Activated CD8-positive, alpha-beta memory T cell treated with anti-CD3 and anti-CD28 coated beads, Interleukin-2, amount 50 U/mL, for 4 hours (primary cell): ENCODE data around the gene DYRK1B.

Experiments
- DNase-seq: peaks from one replicate; pipeline ENCODE4 v3.0.0-alpha.2; 2020

Gene DYRK1B

DNA sequence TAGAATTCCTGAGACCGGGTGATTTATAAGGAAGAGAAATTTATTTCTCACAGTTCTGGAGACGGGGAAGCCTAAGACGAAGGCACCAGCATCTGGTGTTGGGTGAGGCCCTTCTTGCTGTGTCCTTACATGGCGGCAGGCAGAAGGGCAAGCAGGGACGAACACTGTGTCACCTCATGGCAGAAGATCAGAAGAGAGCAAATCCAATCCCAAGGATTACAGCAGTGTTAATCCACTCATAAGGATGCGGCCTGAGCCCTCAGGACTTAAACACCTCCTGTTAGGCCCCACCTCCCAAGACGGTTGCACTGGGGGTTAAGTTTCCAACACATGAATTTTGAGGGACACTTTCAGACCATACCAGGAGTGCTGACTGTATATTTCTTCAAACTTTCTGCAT lies 18.9 kb upstream of the DYRK1B start:
- no peak for DNase-seq

DNA sequence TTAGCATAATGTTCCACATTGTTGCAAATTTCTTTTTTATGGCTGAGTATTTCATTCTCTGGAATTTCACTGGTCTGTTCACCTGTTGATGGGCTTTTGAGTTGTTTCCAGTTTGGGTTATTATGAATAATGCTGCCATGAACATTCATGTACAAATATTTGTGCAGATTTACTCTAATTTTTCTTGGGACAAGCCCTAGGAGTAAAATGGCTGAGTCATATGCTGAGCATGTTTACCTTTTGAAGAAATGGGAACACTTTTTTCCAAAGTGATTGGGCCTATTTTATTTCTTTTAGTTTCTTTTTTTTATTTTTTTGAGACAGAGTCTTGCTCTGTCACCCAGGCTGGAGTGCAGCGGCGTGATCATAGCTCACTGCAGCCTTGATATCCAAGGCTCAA lies 16.9 kb upstream of the DYRK1B start:
- no peak for DNase-seq

DNA sequence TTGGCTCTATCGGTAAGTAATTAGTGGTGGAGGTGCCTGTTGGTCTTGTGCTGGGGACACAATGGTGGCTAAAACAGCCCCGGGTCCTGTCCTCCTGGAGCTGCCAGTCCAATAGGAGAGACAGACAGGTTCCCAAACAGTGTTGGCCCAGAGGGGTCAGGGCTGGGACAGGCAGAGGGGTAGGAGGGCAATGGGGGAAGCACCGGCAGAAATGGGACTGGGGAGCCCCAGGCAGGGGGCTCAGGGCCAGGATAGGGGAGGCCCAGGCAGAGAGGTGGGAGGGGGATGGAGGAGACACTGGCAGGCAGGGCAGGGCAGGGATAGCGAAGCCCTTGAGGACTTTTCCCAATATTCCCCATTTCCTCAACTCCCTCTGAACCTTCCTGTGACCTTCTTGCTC lies 14.4 kb upstream of the DYRK1B start:
- no peak for DNase-seq

DNA sequence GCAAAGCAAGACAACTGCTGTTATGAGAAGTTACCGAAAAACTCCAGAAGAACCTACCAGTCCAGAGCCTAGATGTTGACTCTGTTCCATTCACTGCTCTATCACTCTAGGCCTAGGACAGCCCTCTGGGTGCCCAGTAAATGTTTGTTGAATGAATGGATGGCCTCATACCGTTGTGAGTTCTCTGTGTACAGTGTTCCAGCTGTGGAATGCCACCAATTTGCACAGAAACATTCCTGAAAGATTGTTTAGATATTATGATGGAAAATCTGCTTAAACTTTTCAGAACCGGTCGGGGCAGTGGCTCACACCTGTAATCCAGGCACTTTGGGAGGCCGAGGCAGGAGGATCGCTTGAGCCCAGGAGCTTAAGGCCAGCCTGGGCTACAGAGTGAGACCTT lies 13.6 kb upstream of the DYRK1B start:
- DNase-seq: no peak

GRCh38 chr19:39846678-39847486 lies 12.9 kb upstream of the DYRK1B start:
- no peak for DNase-seq

DNA sequence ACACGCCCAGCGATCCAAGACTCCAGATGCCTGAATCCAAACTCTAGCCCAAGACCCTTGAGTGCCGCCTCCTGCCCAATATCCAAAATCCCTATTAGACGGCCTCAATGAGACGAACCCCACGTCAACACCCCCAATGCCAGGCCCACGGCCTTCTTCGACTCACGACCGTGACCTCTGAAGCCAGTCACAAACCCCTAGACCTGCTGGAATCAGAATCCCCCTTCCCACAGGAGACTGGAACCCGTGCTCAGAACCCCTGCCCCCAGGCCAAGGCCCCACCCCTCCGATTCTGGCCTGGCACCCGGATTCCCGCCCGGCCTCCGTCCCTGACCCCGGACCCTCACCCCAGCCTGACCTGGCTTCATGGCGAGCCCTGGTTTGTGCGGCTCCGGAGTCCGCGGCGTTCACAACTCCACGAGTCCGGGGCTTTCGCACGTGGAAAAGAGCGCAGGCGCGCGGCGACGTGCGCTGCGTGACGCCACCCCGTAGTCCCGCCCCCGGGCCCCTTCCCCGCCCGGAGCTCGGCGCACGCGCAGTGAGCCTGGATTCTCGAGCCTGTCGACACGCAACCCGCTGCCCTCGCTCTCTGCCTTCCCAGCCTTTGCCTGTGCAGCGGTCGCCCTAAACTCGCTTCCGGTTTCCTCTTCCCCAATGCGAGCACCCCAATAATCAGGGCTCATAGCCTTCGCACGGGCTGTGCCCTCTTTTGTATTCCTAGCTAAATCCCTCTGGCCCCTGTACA lies 12.1 kb upstream of the DYRK1B start, which contains the start of gene FBL:
Gene FBL, minus strand, starts transcription at position 447 of the 745 bp plus-strand sequence. Its CDS starts 79 bp downstream, at position 368.
- peak; percentile 99 for DNase-seq

DNA sequence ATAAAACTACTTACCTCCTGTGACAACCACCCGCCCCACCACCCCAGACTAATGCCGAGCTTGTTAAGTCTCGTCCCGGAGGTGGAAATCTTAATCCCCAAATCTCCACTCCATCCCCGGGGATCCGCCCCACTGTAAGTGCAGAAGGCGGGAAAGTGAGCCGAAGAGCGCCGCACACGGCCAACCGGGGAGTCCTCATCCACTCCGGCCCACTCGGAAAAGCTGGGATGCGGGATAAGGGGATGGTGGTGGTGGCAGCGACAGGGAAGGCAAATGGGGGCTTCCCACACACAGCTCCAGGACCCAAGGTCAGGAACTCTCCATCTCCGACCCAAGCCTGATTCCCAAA lies 11.6 kb upstream of the DYRK1B start:
- no peak for DNase-seq

GRCh38 chr19:39845172-39845571 lies 11.2 kb upstream of the DYRK1B start:
- DNase-seq: no peak

DNA sequence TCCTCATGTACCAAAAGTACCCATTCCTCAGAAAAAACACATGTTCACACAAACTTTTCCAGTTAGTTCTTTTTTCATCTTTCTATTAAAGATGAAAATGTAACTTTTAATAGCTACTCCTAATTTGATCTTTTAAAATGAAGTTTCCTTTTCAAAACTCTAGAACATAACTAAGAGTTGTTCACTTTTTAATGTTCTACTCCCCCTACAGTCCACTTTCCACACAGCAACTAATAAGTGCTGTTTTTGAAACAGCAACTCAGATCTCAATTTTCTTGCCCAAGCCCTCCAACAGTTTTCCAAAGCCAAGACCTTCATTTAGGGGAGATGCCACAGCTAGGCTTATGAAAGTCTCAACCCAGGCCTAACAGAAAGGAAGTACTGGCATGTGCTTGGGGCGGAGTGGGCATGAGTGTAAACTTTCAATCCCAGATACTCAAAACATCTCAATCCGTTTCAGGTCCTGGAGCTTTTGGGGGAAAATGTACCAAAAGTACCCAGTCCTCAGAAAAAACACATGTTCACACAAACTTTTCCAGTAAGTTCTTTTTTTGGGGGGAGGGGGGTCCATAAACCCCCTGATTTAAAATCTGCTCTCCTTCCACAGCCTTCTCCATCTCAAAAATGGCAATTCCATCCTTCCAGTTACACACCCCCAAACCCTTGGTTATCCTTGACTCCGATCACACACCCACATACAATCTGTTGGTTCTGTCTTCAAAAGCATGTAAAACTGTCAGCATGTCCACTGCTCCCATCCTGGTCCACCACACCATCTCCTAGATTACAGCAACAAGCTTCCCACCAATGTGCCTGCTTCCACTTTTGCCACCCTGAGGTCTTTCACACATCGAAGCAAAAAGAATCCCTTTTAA lies 10.2 kb upstream of the DYRK1B start:
- DNase-seq: no peak

DNA sequence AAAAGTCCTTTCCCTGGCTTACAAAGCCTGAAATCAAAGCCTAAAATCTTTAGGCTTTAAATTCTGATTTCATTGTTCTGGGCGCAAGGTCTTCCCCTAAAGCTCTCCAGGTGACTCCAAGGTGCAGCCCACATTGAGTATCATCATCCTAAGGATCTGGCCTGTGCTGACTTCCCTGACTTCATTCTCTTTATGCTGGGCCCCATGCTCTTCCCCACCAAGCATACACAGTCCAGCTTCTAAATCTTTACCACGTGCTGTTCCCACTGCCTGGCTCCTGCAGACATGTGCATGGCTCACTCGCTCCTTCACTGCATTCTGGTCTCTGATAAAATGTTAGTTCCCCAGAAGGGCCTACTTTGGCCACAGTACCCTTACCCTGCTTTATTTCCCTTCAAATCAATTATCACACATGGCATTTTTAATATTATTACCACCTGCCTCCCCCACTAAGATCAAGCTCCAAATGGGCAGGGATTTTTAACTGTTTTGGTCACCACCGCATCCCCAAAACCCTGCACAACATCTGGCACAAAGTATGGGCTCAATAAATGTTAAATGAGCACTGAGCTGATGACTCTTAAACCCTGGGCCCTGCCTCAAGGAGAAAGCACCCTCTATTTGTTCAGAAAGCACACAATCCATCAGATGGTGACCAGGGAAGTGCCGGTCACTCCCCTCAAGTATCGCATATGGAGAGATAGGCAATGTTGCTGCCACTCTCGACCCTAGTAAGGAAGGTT lies 8.9 kb upstream of the DYRK1B start:
- DNase-seq: no peak

GRCh38 chr19:39841041-39841440 lies 7.1 kb upstream of the DYRK1B start:
- no peak for DNase-seq

DNA sequence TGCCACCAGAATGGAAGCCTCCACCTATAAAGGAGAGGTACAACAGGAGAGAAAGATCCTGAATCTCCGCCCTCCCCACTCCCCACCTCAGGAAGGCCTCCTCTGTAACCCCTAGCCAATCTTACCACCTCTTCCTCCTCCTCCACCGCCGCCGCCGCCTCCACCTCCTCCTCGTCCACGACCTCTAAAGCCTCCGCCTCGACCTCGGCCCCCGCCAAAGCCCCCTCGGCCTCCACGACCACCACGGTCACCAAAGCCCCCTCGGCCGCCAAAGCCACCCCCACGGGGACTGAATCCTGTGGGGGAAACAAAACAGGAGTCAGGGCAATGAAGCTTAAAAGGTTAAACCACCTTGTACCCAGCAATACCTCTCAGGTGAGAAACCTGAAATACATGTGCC lies 6.5 kb upstream of the DYRK1B start:
- DNase-seq: no peak

DNA sequence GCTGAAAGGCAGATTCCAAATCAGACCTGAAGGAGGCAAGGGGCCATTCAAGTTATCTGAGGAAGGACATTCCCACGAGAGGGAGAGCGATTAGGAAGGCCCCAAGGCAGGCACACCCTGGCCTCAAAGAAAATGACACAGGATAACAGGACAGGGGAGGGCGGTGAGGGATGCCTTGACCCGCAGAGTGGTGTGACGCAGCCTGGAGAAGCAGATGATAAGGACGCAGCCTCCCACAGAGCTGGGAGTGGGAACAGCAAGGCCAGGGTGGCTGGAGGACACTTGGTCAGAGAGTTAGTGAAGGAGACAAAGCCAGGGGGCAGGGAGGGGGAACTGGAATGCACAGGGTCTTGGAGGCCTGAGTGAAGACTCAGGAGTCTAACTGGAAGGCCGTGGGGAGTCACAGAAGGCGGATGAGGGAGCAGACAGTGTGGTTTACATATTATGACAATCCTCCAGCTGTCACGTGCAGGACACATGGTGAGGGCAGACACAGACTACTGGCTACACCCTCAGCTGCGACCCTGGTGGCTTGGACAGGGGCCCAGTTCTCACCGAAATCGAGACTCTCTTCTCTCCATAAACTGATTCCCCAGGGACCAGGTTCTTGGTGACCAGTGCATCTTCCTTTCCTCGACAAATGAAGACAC lies 5.8 kb upstream of the DYRK1B start:
- DNase-seq: no peak

GRCh38 chr19:39838569-39838968 lies 4.6 kb upstream of the DYRK1B start:
- no peak for DNase-seq

DNA sequence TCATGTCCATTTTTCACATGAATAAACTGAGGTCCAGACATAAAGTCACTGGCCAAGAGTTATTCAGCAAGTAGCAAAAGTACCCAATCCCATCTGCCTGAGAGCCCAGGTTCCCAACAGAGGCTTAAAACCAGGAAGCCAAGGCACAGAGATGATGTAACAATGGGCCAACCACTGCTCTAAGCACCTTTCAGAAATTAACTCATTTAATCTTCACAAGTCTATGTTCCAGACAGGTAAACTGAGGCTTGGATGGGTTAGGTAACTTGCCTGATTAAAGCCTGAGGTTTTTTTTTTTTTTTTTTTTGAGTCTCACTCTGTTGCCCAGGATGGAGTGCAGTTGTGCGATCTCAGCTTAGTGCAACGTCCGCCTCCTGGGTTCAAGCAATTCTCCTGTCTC lies 4.0 kb upstream of the DYRK1B start:
- no peak for DNase-seq

DNA sequence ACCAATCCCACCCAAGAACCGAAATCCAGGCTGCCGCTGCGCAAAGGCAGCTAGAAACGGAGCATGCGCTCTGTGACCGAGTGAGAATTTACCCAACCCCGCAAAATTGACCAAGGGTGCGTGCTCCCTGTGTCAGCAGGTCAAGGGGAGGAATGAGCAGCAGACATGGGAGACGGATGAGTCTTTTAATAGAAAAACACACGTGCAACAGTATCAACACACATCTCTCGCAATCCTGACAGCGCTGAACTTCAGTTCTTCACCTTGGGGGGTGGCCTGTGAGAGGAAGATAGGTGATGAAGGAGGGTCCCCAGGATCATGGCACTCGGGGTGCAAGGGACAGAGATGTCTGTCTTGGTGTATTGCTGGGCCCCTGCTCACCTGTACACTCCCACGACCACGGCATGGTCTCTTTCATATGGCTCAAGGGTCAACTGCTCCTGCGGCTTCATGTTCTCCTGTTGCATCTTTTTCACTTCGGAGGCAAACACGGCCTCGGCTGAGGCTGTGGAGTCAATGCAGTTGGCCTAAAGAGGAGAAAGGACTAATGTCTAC lies 402 bp upstream of the DYRK1B start:
- no peak for DNase-seq

- DNase-seq: no peak
These were observed 850 bp downstream of the DYRK1B start for GRCh38 chr19:39833160-39833463.

DNA sequence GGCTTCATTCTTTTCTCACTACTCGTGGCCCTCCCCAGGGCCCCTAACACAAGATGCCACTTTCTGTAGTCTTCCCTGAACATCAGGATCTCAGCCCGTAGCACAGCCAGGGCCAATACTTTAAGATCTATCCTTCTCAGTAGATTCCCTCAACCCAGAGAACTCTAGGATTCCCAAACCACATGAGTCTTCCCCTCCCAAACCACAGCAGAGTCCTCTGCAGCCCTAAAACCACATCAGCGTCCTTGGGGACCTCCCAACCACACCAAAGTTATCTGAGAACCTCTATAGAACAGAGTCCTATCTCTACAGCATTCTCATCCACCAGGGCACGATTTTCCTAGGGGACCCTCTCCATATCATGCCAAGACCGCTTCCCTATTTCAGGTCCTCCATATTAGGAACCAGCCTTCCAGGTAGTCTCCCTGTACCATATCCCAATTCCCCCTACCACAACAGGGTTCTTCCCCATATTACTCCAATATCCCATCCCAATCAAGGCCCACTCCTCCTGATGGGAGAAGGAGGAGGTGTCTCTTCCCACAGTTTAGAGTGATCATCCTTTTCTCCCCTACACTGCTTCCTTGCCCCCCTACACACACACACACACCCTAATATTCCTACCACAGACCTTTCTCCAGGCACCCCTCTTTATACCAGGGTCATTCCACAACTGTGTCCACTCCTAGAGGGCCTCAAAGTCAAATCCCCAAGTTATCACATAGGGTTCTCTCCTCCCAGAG lies 1.4 kb downstream of the DYRK1B start:
- DNase-seq: no peak

- DNase-seq: no peak
These were observed 2.3 kb downstream of the DYRK1B start for GRCh38 chr19:39831679-39832078.

- no peak for DNase-seq
These were observed 3.1 kb downstream of the DYRK1B start for GRCh38 chr19:39830847-39831246.

GRCh38 chr19:39830406-39830805 lies 3.6 kb downstream of the DYRK1B start:
- no peak for DNase-seq
